EH (cell line): ENCODE data around the gene TMEM9B.

ENCODE experiments used
- DNase-seq: peaks from one replicate; pipeline ENCODE4 v3.0.0-alpha.2; 2015; ENCODE audit warnings: low read depth

Gene TMEM9B

DNA sequence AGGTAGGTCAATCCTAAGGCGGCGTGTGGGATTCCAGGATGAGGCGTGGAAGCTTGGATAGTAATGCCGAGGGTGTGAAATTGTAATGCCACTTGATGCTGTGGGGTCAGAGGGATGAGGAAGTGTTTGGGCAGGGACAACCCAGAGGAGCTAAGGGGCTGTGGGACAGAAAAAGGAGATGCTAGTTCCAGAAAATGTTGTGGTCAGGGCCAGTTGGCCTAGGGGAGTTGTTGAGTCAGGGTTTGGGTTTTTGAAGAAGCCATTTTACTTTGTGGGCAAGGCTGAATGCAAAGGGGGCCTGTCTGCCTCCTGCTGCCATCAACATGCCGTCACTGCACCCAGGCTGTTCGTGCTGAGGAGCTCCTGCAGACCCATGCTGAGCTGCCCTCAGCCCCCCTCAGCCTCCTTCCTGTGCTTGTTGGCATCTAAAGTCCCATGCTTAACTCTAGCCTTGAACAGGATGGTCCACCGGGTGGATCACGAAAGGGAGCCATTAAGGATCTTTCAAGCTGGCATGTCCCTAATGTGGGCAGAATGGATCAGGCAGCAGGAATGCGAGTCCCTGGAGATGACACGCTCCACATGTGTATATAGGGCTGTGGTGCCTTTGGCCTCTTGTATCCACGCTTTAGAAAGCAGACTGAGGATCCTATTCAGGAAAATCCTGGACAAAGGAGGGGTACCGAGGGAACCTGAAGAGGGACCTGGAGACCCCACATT is 33.6 kb downstream of the TMEM9B start:
- DNase-seq: peak; percentile 27

DNA sequence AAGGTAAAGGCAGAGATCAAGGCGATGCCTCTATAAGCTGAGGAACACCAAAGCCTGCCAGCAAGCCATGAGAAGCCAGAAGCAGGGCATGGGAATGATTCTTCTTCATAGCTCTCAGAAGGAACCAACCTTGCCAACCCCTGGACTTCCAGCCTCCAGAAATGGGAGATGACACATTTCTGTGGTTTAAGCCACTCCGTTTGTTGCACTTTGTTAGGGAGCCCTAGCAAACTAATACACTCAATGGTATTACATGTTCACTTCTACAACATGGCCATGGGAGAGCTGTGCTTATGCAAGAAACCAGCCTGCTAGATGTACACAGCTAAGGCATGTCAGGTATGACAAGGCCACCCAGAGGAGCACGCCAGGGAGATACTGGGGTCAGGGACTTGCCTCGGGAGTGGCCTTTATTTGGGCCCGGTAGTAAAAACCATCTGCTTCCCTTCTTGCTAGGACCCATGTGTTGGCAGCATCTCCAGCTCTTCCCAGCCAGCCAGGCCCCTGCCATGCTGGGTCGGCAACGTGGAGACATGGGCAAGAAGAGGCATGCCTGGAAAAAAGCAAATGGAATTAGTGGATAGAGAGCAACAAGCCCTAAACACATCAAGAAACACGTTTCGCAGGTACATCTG is 35.1 kb downstream of the TMEM9B start:
- DNase-seq: peak; percentile 70

DNA sequence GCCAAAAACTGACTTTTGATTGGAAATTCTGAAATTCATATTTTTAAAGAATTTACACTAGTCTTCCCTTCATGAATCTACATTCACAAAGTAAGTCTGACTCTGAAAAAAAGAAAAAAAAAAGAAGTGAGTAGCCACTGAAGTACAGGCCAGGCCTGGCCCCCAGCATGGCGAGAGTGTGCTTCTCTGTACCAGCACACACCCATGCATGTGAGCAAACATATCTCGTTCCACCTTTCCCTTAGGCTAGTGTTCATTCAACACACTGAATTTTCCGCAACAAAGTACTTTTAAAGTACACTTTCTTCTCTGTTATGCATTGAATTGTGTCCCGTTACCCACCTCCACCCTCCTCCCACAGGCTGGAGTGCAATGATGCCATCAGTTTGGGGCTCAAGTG is 36.0 kb downstream of the TMEM9B start:
- DNase-seq: no peak

DNA sequence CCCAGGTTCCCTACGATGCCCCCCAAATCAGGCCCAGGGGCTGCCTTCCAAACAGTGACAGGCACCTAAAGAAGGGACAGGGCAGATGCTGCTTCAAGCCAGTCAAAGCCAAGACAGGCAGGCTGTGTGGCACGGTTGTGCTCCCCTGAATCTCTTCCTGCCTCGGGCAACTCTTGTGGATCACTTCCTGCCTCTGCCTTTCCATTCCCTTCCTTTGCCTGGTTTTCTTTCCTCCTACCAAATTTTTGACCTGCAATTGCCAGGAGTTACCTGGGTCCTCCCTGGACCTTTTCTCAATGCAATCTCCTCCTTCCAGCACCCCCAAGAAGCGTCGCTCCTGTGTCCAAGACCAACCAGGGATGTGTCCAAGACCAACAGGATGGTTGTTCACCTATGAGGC is 37.0 kb downstream of the TMEM9B start:
- DNase-seq: no peak

DNA sequence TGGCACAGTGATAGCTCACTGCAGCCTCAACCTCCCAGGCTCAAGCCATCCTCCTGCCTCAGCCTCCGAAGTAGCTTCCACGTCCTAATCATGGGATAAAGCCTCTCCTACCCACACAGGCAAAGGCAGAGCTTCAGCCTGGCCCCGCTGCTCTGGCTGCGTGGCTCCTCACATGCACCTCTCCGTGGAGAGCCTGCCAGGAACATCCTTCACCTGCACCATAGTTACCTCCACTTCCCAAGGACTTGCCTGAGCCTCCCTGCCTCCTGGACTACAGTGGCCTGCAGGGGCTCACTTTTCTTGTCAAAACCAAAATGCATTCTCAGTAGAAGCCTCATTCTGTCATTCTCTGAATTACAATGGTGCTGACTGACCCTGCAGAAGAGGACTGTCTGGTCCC is 38.0 kb downstream of the TMEM9B start:
- DNase-seq: no peak

DNA sequence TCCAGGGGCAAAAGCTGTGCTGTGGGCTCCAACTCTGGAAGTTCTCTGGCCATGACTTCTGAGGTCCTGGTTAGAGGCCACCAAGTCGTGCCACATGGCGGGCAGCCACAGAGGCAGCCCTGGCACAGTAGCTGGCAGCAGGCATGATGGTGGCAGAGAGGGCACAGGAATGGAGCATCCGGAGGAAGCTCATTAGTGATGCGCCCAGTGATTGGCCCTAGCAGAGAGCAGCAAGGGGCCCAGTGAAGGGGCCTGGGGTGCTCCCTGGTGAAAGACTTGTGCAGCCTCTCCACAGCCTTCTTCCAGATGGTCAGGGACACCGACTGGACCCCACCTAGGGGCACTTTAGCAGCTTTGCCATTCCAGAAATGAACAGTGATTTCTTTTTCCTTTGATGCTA is 38.5 kb downstream of the TMEM9B start:
- DNase-seq: no peak

DNA sequence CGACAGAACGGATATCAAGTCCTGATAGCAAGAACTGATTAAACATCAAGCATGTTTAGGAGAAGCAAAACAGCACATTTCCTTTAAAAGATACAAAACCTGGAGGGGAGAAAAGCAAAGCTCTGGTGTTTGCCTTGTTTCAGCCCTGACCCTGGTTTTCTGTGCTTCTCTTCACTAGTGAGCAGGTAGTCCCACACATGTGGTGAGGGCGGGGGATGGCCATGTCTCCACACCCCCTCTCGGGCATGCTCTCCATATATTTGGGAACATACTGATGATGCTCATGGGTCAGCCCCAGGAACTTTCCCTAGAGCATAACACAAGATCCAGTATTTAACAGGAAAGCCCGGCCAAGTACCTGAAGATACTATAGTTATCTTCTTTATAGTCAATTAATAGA is 41.6 kb downstream of the TMEM9B start:
- no peak for DNase-seq

DNA sequence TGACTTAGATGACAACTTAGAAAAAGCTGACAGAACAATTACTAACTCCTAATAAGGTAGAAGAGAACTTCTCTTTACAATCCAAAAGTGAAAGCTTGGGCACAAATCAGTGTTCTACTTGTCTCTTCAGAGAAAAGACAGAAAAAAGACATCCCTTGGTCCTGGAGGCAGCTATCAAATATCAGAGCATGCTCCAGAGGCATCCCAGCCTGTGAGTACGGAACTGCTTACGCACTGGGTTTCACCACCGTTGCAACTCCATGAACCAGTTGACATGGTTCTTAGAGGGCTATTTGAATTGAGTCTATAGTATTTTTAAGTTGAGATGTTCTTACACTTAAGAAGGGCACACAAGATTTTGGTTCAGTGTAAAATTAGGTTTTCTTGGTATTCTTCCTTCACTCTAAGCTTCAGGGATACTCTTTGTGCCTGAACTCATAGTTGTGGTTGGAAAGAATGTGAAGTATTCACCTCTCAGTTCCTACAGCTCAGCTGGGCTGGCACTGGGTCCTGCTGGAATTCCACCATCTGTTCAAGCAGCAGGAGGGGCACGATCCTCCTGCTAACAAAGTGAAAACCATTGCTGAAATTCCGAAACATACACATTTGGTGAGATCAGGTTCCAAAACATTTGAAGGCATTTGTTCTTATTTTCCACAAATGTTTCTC is 47.0 kb downstream of the TMEM9B start:
- DNase-seq: peak; percentile 96

DNA sequence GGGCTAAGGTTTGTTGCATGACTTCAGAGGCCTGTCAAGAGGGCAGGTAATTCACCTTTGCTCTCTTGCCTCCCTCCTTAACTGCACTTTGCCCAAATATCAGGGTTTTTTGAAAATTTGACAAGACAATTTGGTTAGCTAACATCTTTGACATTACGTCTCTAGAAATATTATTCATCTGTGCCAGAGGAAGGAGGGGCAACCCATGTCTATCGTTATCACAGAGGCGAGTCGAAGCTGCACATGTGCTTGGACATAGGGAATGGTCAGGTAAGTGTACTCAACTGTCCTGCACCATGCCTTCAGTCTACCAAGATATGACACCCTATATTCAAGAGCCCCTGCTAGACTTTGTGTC is 49.6 kb downstream of the TMEM9B start:
- no peak for DNase-seq

DNA sequence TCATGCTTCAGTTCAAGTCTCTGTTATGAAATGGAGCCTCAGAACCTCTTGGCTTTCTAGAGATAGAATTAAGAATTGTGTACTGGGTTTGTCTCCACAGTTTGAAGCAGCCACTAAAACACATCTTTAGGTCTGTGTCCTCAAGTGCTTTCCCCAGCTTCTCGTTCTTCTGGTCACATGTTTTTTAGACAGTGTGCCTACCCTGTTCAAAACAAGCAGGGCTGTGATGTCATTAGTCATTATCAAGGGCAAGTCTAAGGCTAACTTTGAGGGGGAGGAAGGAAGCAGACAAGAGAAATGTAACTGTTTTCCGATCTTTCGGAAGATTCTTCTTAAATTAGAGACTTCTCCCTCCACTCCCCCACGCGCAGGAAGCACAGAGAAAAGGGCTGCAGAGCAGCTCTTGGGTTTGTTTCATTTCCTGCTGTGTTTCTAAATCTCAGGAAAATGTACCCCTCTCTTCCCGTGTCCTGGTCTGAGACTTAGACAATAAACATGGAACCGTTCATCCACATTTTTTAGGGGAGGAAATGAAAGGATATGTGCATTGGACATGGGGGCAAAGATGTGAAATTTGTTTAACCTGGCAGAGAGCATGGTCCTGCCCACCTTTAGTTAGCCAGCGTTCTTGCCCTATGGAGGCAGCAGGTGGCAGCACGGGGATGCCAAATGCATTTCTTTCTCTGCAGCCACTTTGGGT is 50.1 kb downstream of the TMEM9B start:
- DNase-seq: peak; percentile 47

DNA sequence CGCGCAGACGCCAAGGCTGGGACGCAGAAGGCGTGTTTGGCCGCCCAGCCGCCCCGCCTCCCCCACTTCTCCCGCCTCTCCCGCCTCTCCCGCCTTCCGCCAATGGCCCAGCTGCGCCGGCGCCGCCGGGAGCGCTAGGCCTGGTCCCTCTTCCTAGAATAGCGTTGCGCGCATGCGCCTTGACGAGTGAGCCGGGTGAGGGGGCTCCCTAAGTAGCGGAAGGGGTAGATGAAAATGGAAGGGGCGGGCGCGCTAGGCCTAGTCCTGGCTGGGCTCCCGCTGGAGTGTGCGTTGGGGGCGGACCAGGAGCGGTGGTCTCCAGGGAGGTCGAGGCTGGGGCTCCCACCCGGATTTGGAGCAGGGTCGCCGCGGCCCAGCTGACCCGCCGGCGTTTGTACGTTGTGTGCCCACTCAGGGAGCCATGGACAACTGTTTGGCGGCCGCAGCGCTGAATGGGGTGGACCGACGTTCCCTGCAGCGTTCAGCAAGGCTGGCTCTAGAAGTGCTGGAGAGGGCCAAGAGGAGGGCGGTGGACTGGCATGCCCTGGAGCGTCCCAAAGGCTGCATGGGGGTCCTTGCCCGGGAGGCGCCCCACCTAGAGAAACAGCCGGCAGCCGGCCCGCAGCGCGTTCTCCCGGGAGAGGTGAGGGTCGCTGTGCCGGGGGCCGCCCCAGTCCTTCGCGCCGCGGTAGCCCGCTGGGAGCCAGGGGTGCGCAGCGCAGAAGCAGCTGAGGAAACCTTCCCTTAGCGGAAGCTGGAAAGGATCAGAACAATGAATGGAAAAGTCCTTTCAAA is 53.0 kb downstream of the TMEM9B start, which contains the start of gene AKIP1:
TSS of gene AKIP1 (plus strand) at position 161 of the 795 bp plus-strand sequence. CDS start at position 422, 261 bp downstream.
- peak; percentile 96 for DNase-seq

DNA sequence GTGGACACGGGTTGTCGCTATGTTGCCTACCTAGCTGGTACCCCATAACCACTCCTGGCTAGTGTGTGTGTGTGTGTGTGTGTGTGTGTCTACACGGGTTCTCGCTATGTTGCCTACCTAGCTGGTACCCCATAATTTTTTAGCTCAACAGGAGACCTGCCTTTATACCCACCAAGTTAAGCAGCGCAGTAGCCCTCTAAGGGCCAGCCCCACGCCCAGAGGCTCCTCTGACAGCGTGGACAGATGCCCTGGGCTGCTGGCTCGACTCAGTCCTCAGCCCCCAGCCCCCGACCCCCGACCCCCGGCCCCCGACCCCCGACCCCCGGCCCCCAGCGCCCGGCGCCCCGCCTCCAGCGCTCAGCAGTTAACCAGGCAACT is 53.6 kb downstream of the TMEM9B start:
- DNase-seq: no peak

DNA sequence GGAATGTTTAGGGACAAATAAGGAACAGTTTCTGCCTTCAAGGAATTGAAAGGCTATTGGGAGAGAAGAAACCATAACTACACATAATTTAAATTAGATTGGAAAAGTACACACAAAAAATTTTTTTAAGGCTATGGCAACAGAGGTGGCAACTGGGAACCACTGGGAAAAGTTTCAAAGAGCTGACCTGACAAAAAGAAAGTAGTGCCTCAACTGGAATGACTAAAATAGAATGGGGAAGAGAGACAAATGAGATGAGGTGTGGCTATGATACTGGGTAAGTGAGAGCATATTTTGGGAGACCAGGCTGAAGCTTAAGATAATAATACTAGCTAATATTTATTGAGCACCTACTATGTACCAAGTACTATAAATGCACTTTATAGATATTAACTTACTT is 56.1 kb downstream of the TMEM9B start:
- no peak for DNase-seq

DNA sequence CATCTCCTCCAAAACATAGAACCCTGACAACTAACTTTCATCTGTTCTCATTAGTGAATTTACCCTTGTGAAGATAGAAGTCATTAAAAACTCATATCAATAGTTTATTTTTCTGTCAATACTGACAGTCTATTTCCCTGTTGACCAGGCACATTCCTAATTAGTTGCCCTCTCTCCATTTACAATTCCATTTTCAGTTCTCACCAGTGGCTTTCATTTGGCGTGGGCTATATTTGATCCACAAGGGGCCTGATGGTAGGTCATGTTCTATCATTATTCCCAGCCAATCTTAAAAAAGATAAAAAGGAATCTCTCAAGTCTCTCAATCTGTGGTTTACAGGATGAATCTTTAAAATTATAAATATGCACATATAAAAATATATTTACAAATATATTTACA is 57.1 kb downstream of the TMEM9B start:
- peak; percentile 13 for DNase-seq

DNA sequence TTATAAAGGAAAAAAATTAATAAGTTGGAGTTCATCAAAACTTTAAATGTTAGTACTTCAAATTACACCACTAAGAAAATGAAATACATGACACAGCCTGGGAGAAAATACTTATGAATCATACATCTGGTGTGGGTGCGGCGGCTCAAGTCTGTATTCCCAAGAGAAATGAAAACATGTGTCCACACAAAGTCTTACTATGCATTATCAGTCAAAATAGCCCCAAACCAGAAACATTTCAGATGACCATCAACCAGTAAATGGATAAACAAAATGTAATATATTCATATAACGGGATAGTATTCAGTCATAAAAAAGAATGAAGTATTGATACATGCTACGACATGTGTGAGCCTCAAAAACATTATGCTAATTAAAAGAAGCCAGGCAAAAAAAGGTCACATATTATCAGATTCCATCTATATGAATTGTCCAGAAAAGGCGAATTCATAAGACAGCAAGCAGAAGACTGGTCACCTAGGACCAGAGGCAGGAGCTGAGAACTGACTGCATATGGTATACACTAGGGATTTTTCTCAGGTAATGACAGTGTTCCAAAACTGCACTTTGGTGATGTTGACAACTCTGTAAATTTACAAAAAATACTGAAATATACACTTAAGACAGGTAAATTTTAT is 58.6 kb downstream of the TMEM9B start:
- DNase-seq: peak; percentile 89

DNA sequence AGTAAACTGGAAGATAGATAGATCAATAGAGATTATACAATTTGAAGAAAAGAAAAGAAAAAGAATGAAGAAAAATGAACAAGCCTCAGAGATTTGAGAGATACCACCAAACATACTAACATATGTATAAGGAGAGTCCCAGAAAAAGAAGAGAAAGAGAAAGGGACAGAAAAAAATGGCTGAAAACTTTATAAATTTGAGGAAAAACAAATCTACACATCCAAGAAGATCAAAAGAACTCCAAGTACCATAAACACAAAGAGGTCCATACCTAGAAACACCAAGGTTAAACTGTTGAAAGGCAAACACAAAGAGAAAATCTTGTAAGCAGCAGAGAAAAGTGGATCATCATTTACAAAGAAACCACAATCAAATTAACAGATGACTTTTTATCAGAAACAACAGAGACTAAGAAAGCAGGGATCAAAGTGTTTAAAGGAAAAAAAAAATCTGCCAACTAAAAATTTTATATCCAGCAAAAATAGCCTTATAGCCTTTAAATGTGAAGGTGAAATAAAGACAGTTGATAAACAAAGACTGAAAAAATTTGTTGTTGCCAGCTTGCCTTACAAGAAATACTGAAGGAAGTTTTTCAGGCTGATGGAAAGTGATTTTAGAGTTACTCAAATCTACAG is 65.0 kb downstream of the TMEM9B start:
- DNase-seq: no peak
